Smooth muscle cell (in vitro differentiated cells): ENCODE measurements around the gene NF1. TPM values are rescaled to one million over a fixed set of nuclear protein-coding genes. Genes with fewer than 3 reads are reported as not detected.

Source experiments
- DNase-seq: peaks from one replicate; lab custom pipeline; 2025; ENCODE audit not compliant: unreplicated experiment; lab: John Stamatoyannopoulos, UW
- H2AFZ ChIP-seq: fragments of 200-600 bp; sonication (generic); 2 replicates; pipeline ENCODE4 v1.6.0; 2016; ENCODE audit warnings: antibody characterized with exemption, low read depth, mild to moderate bottlenecking
- H3F3A ChIP-seq: fragments of 200-600 bp; sonication (generic); 2 replicates; pipeline ENCODE4 v1.6.0; 2017; ENCODE audit warnings: antibody characterized with exemption, low read depth
- H3K27ac ChIP-seq: fragments of 200-600 bp; sonication (generic); 2 replicates; pipeline ENCODE4 v1.5.1; 2016; ENCODE audit warnings: low read depth, mild to moderate bottlenecking
- H3K27me3 ChIP-seq: fragments of 200-600 bp; sonication (generic); 2 replicates; pipeline ENCODE4 v1.6.1; 2016; ENCODE audit warnings: low read depth, mild to moderate bottlenecking
- H3K36me3 ChIP-seq: fragments of 200-600 bp; sonication (generic); 2 replicates; pipeline ENCODE4 v1.5.1; 2016; ENCODE audit warnings: low read depth
- H3K4me1 ChIP-seq: fragments of 200-600 bp; sonication (generic); 2 replicates; pipeline ENCODE4 v1.5.1; 2016; ENCODE audit warnings: low read depth
- H3K4me2 ChIP-seq: fragments of 200-600 bp; sonication (generic); 2 replicates; pipeline ENCODE4 v1.6.0; 2016; ENCODE audit warnings: mild to moderate bottlenecking
- H3K4me3 ChIP-seq: fragments of 200-600 bp; sonication (generic); 2 replicates; pipeline ENCODE4 v1.5.1; 2016; ENCODE audit warnings: mild to moderate bottlenecking
- H3K79me2 ChIP-seq: fragments of 200-600 bp; sonication (generic); 2 replicates; pipeline ENCODE4 v1.6.0; 2016; ENCODE audit warnings: low read depth, mild to moderate bottlenecking
- H3K9ac ChIP-seq: fragments of 200-600 bp; sonication (generic); 2 replicates; pipeline ENCODE4 v1.6.0; 2016; ENCODE audit warnings: low read depth
- H3K9me3 ChIP-seq: fragments of 200-600 bp; sonication (generic); replicated peaks from 2 replicates; pipeline ENCODE4 v1.5.1; 2016; ENCODE audit warnings: low read depth
- H4K20me1 ChIP-seq: fragments of 200-600 bp; sonication (generic); 2 replicates; pipeline ENCODE4 v1.6.0; 2016; ENCODE audit warnings: low read depth
- CTCF ChIP-seq: fragments of 200-600 bp; sonication (generic); IDR thresholded peaks from 2 replicates; pipeline ENCODE4 v1.5.1; 2017; ENCODE audit warnings: borderline replicate concordance, mild to moderate bottlenecking, antibody characterized with exemption; ENCODE audit not compliant: insufficient read depth, poor library complexity, severe bottlenecking
- WGBS: methylation state at CpG from one replicate; pipeline ENCODE4 v1.1.7; 2016; ENCODE audit warnings: low lambda C conversion rate; 5-methylcytosine and 5-hydroxymethylcytosine counted together
- polyA plus RNA-seq: library from polyadenylated mRNA; unstranded; fragments of >200 nt; fragmentation: Nextera tagmentation; extraction: Ambion mirVana; gene quantifications from 2 replicates; pipeline ENCODE4 v1.2.1, GENCODE V29; 2016
- total RNA-seq: library from RNA; depleted of rRNA; stranded (reverse); fragments of >200 nt; gene quantifications from 2 replicates; pipeline ENCODE4 v1.2.3, GENCODE V29; 2014

Gene NF1
- total and polyA plus RNA-seq, 2 experiments from 2014 or later: 7.6 to 74.3 TPM

GRCh38 chr17:31299624-31300023 is 204.8 kb downstream of the NF1 start:
- Histone ChIP-seq H3K4me1 (peaks cover 14% of the 10 kb centered on the region), H3K27ac (no peak overlapping the region), H2AFZ (no peak overlapping the region), H3K27me3 (no peaks in the 10 kb centered on the region), H3K4me3 (no peak overlapping the region), H3K36me3 (no peaks in the 10 kb centered on the region), H3K9me3 (no peaks in the 10 kb centered on the region), H3K79me2 (no peaks in the 10 kb centered on the region), H3K4me2 (no peak overlapping the region), H3K9ac (no peak overlapping the region), H4K20me1 (peaks cover 22% of the 10 kb centered on the region), H3F3A (no peaks in the 10 kb centered on the region)
- TF ChIP-seq CTCF: no peak
- no peak for DNase-seq

GRCh38 chr17:31307640-31308039 is 212.9 kb downstream of the NF1 start:
- no peak for DNase-seq
- WGBS: 100% methylated on average over 1 of the region's 1 CpG
- H3K4me3 ChIP-seq: no peak overlapping the region
- no peak overlapping the region for H3K27ac ChIP-seq
- no peak overlapping the region for H2AFZ ChIP-seq
- H3K79me2 ChIP-seq: no peaks in the 10 kb centered on the region
- no peaks in the 10 kb centered on the region for H3K9me3 ChIP-seq
- H3K36me3 ChIP-seq: no peaks in the 10 kb centered on the region
- no peaks in the 10 kb centered on the region for H3K27me3 ChIP-seq
- no peaks in the 10 kb centered on the region for H4K20me1 ChIP-seq
- TF ChIP-seq CTCF: no peak
- no peak overlapping the region for H3K4me2 ChIP-seq
- H3K9ac ChIP-seq: no peak overlapping the region
- no peaks in the 10 kb centered on the region for H3F3A ChIP-seq
- no peaks in the 10 kb centered on the region for H3K4me1 ChIP-seq

GRCh38 chr17:31308372-31309334 is 213.9 kb downstream of the NF1 start:
- 87% methylated on average over 5 of the region's 5 CpGs for WGBS

More at GRCh38 chr17:31308372-31309334, 213.9 kb downstream of the NF1 start:
- H3K4me1 ChIP-seq: no peaks in the 10 kb centered on the region
- H3K79me2 ChIP-seq: no peaks in the 10 kb centered on the region
- H4K20me1 ChIP-seq: no peaks in the 10 kb centered on the region
- H3K27ac ChIP-seq: no peak overlapping the region
- H3K36me3 ChIP-seq: no peaks in the 10 kb centered on the region
- H2AFZ ChIP-seq: no peak overlapping the region
- no peaks in the 10 kb centered on the region for H3K9me3 ChIP-seq
- H3K9ac ChIP-seq: no peak overlapping the region
- H3K27me3 ChIP-seq: no peaks in the 10 kb centered on the region
- DNase-seq: no peak
- H3F3A ChIP-seq: no peaks in the 10 kb centered on the region
- H3K4me3 ChIP-seq: no peak overlapping the region
- TF ChIP-seq CTCF: no peak
- H3K4me2 ChIP-seq: no peak overlapping the region
